Mesothelial cell of epicardium (in vitro differentiated cells): ENCODE data around the gene METTL15. TPM values are rescaled to one million over a fixed set of nuclear protein-coding genes. Genes with fewer than 3 reads are reported as not detected.
"Not testable (repeated sequence)": the region's sequence is repeated elsewhere in the genome, so short reads cannot be mapped to it uniquely, and the experiment has no call there.

ENCODE experiments used
- DNase-seq, 2 experiments: peaks; one replicate each; pipeline ENCODE4 v3.0.0; 2021; ENCODE audit warnings: low spot score in 2 of 2; ENCODE audit not compliant: unreplicated experiment in 2 of 2
- H3K27ac Mint-ChIP-seq: 2 replicates; pipeline ENCODE4 v1.8.0; 2021; ENCODE audit warnings: mixed read lengths
- H3K27me3 Mint-ChIP-seq: 2 replicates; pipeline ENCODE4 v1.8.0; 2021; ENCODE audit warnings: low read depth, mixed read lengths
- H3K36me3 Mint-ChIP-seq: 2 replicates; pipeline ENCODE4 v1.8.0; 2021; ENCODE audit warnings: mixed read lengths
- H3K4me1 Mint-ChIP-seq: 2 replicates; pipeline ENCODE4 v1.8.0; 2021; ENCODE audit warnings: mixed read lengths
- H3K4me3 Mint-ChIP-seq: 2 replicates; pipeline ENCODE4 v1.8.0; 2021; ENCODE audit warnings: mild to moderate bottlenecking, moderate library complexity, mixed read lengths
- H3K9me3 Mint-ChIP-seq: 2 replicates; pipeline ENCODE4 v1.8.0; 2021; ENCODE audit warnings: mixed read lengths
- CTCF ChIP-seq: fragments of 200-600 bp; sonication (generic); IDR thresholded peaks from one replicate; pipeline ENCODE4 v1.5.0; 2021; ENCODE audit warnings: antibody characterized with exemption; ENCODE audit not compliant: unreplicated experiment
- total RNA-seq: library from RNA; stranded (reverse); gene quantifications from 3 replicates; pipeline ENCODE4 v1.2.1, GENCODE V29; 2021

METTL15 gene
- total RNA-seq, 1 donor from 2014 or later = 24.0 TPM

- no peak for TF ChIP-seq CTCF
- Mint-ChIP-seq H3K27me3 (no peaks in the 10 kb centered on the region), H3K4me3 (no peak overlapping the region), H3K4me1 (peaks cover 17% of the 10 kb centered on the region), H3K27ac (no peak overlapping the region), H3K9me3 (peaks cover 4% of the 10 kb centered on the region), H3K36me3 (peaks cover 4% of the 10 kb centered on the region)
- no peak for DNase-seq
These were observed 8.5 kb upstream of the METTL15 start for GRCh38 chr11:28099715-28100114.

- Mint-ChIP-seq H3K27ac (no peak overlapping the region), H3K36me3 (peaks cover 4% of the 10 kb centered on the region), H3K4me1 (peaks cover 20% of the 10 kb centered on the region), H3K4me3 (no peak overlapping the region), H3K27me3 (no peaks in the 10 kb centered on the region), H3K9me3 (peaks cover 4% of the 10 kb centered on the region)
- TF ChIP-seq CTCF = no peak
- DNase-seq = no peak
These were observed 7.5 kb upstream of the METTL15 start for GRCh38 chr11:28100665-28101064.

- not testable (repeated sequence) for DNase-seq, H3K9me3 Mint-ChIP-seq, H3K36me3 Mint-ChIP-seq, H3K27me3 Mint-ChIP-seq, H3K4me3 Mint-ChIP-seq
- H3K27ac Mint-ChIP-seq = peak overlapping the region; percentile 16
- H3K4me1 Mint-ChIP-seq = peaks cover 29% of the 10 kb centered on the region
These were observed 5.9 kb upstream of the METTL15 start for GRCh38 chr11:28102300-28102699.

GRCh38 chr11:28104425-28104824, 3.8 kb upstream of the METTL15 start:
- TF ChIP-seq CTCF = no peak
- Mint-ChIP-seq H3K27ac (peak overlapping the region; percentile 26), H3K4me3 (no peak overlapping the region), H3K27me3 (no peaks in the 10 kb centered on the region), H3K4me1 (peaks cover 38% of the 10 kb centered on the region), H3K9me3 (no peaks in the 10 kb centered on the region), H3K36me3 (no peaks in the 10 kb centered on the region)
- DNase-seq = no peak

- Mint-ChIP-seq H3K27me3 (no peaks in the 10 kb centered on the region), H3K27ac (no peak overlapping the region), H3K9me3 (no peaks in the 10 kb centered on the region), H3K4me1 (peaks cover 39% of the 10 kb centered on the region), H3K36me3 (no peaks in the 10 kb centered on the region), H3K4me3 (no peak overlapping the region)
- no peak for DNase-seq
- TF ChIP-seq CTCF = no peak
These were observed 3.2 kb upstream of the METTL15 start for GRCh38 chr11:28104984-28105383.

GRCh38 chr11:28105869-28106268, 2.3 kb upstream of the METTL15 start:
- no peaks in the 10 kb centered on the region for H3K9me3 Mint-ChIP-seq
- H3K36me3 Mint-ChIP-seq = no peaks in the 10 kb centered on the region
- H3K4me3 Mint-ChIP-seq = peak overlapping the region; percentile 97
- no peak for TF ChIP-seq CTCF
- DNase-seq = no peak
- peaks cover 43% of the 10 kb centered on the region for H3K4me1 Mint-ChIP-seq
- H3K27me3 Mint-ChIP-seq = no peaks in the 10 kb centered on the region
- H3K27ac Mint-ChIP-seq = peak overlapping the region; percentile 84
